HG03342 (cell line): ENCODE measurements around the gene NIT2.
"Not testable (repeated sequence)": the region's sequence is repeated elsewhere in the genome, so short reads cannot be mapped to it uniquely, and the experiment has no call there.

Source experiments
- ATAC-seq: cut with Tn5 transposase; IDR thresholded peaks from one replicate; pipeline ENCODE4 v1.9.1; 2021; ENCODE audit warnings: mild to moderate bottlenecking, moderate library complexity; ENCODE audit not compliant: unreplicated experiment

NIT2 gene

GRCh38 chr3:100334488-100335351, at the start of gene NIT2:
NIT2 (plus strand) TSS chr3:100334757; CDS start chr3:100334792, 35 bp downstream.
- ATAC-seq = peak; percentile 95

GRCh38 chr3:100288288-100288894, 46.2 kb upstream of the NIT2 start:
- ATAC-seq = no peak

- no peak for ATAC-seq
Observed at GRCh38 chr3:100289339-100289738, 45.2 kb upstream of the NIT2 start.

GRCh38 chr3:100295089-100295488, 39.5 kb upstream of the NIT2 start:
- ATAC-seq = no peak

GRCh38 chr3:100297784-100298183, 36.8 kb upstream of the NIT2 start:
- no peak for ATAC-seq

- no peak for ATAC-seq
Observed at GRCh38 chr3:100299016-100299415, 35.5 kb upstream of the NIT2 start.

GRCh38 chr3:100306695-100307094, 27.9 kb upstream of the NIT2 start:
- no peak for ATAC-seq

GRCh38 chr3:100310355-100310965, 24.1 kb upstream of the NIT2 start:
- no peak for ATAC-seq

- no peak for ATAC-seq
Observed at GRCh38 chr3:100311011-100311410, 23.5 kb upstream of the NIT2 start.

- peak; percentile 88 for ATAC-seq
Observed at GRCh38 chr3:100316641-100317069, 17.9 kb upstream of the NIT2 start.

- no peak for ATAC-seq
Observed at GRCh38 chr3:100317912-100318311, 16.6 kb upstream of the NIT2 start.

- no peak for ATAC-seq
Observed at GRCh38 chr3:100319951-100320350, 14.6 kb upstream of the NIT2 start.

- ATAC-seq = no peak
Observed at GRCh38 chr3:100324044-100324443, 10.5 kb upstream of the NIT2 start.

- ATAC-seq = no peak
Observed at GRCh38 chr3:100325827-100326226, 8.7 kb upstream of the NIT2 start.

- ATAC-seq = not testable (repeated sequence)
Observed at GRCh38 chr3:100327377-100327776, 7.2 kb upstream of the NIT2 start.

- no peak for ATAC-seq
Observed at GRCh38 chr3:100329800-100330489, 4.6 kb upstream of the NIT2 start.

- ATAC-seq = no peak
Observed at GRCh38 chr3:100330651-100331050, 3.9 kb upstream of the NIT2 start.

GRCh38 chr3:100331660-100332059, 2.9 kb upstream of the NIT2 start:
- ATAC-seq = no peak

GRCh38 chr3:100333051-100333450, 1.5 kb upstream of the NIT2 start:
- no peak for ATAC-seq

GRCh38 chr3:100333970-100334487, 528 bp upstream of the NIT2 start:
- peak; percentile 15 for ATAC-seq

- peak; percentile 50 for ATAC-seq
Observed at GRCh38 chr3:100335434-100335833, 877 bp downstream of the NIT2 start.
